K562 (cell line): ENCODE results near the gene PAF1. TPM values are rescaled to one million over a fixed set of nuclear protein-coding genes. Genes with fewer than 3 reads are reported as not detected.

Source experiments
- CHD1 ChIP-seq: fragments of 200-600 bp; sonication (generic); IDR thresholded peaks from one replicate; pipeline ENCODE4 v1.6.1; 2012; ENCODE audit warnings: mild to moderate bottlenecking, moderate library complexity, low read length, inconsistent platforms
- FOS ChIP-seq: IDR thresholded peaks from 3 replicates; pipeline ENCODE4 v1.6.1; 2011; ENCODE audit not compliant: insufficient read length; ENCODE audit errors: extremely low read depth
- FOXJ2 ChIP-seq: fragments of 200-800 bp; sonication (Bioruptor generic); IDR thresholded peaks from 2 replicates; pipeline ENCODE4 v1.6.1; 2016; ENCODE audit warnings: missing genetic modification characterization, missing compliant biosample characterization
- NFE2 ChIP-seq: IDR thresholded peaks from 2 replicates; pipeline ENCODE4 v1.6.1; 2014; ENCODE audit warnings: antibody characterized with exemption, low read depth
- NR4A1 ChIP-seq, 2 experiments: fragments of 250-450 bp in 1 of 2; fragments of 450-650 bp in 1 of 2; sonication (Bioruptor Pico) in 1 of 2; IDR thresholded peaks; 2 replicates each; pipeline versions ENCODE4 v1.4.0 to v1.6.1; 2016 to 2020; ENCODE audit warnings: mild to moderate bottlenecking in 2 of 2, missing compliant biosample characterization in 1 of 2, missing genetic modification characterization in 1 of 2, moderate library complexity in 1 of 2
- TAF7 ChIP-seq: fragments of 450-650 bp; IDR thresholded peaks from 2 replicates; pipeline ENCODE4 v1.6.1; 2016; ENCODE audit warnings: missing genetic modification characterization, missing compliant biosample characterization
- TBP ChIP-seq: optimal IDR thresholded peaks from 2 replicates; pipeline ENCODE3; 2011; ENCODE audit warnings: low read depth, low read length, improper control_type of control experiment
- polyA plus RNA-seq, 8 experiments: library from polyadenylated mRNA; depleted of rRNA in 4 of 8; stranded (reverse) in 5 of 8; unstranded in 3 of 8; fragments of >200 nt; fragmentation: Nextera tagmentation in 2 of 8; fragmentation: Illumina TruSeq in 1 of 8; extraction: Ambion mirVana in 2 of 8; extraction: Trizol in 1 of 8; gene quantifications; 2 replicates each; pipeline versions ENCODE4 v1.2.1 to v1.2.3, GENCODE V29; 2011 to 2014; ENCODE audit warnings: inconsistent platforms in 1 of 8, missing spikeins in 1 of 8
- total RNA-seq, 7 experiments: library from RNA; depleted of rRNA in 6 of 7; stranded (reverse); fragments of >200 nt in 6 of 7; fragmentation: Illumina TruSeq in 2 of 7; extraction: Trizol in 2 of 7; gene quantifications; 2 replicates each; pipeline versions ENCODE4 v1.2.1 to v1.2.3, GENCODE V29; 2011 to 2021; ENCODE audit warnings: low replicate concordance in 1 of 7
- TF ChIP-seq, protein P1 (sequence below): fragments of 450-650 bp; formaldehyde crosslinking; conservative IDR thresholded peaks from 2 replicates; pipeline ENCODE4 v1.4.0; 2022; ENCODE audit warnings: mild to moderate bottlenecking, missing genetic modification characterization
- TF ChIP-seq, protein P2 (sequence below): fragments of 450-650 bp; IDR thresholded peaks from one replicate; pipeline ENCODE4 v1.6.1; 2018; ENCODE audit warnings: mild to moderate bottlenecking, moderate library complexity; ENCODE audit not compliant: partially characterized antibody
- TF ChIP-seq, protein P3 (sequence below): fragments of 450-650 bp; IDR thresholded peaks from 2 replicates; pipeline ENCODE4 v1.6.1; 2014; ENCODE audit warnings: low read depth, mild to moderate bottlenecking, moderate library complexity, borderline replicate concordance
- TF ChIP-seq, protein P4 (sequence below): fragments of 450-650 bp; IDR thresholded peaks from 2 replicates; pipeline ENCODE4 v1.6.1; 2016; ENCODE audit warnings: low read depth
- TF ChIP-seq, protein P5 (sequence below): sonication (generic); formaldehyde crosslinking; IDR thresholded peaks from 2 replicates; pipeline ENCODE4 v1.8.0; 2022; ENCODE audit warnings: missing genetic modification reagents, mild to moderate bottlenecking, moderate library complexity, borderline replicate concordance

The PAF1 gene
- total and polyA plus RNA-seq, 9 of the 15 experiments (the other 6 are each of a cell fraction or from before 2014, with no cell fraction given) = 1.5 to 45.0 (median 33.8) TPM

DNA sequence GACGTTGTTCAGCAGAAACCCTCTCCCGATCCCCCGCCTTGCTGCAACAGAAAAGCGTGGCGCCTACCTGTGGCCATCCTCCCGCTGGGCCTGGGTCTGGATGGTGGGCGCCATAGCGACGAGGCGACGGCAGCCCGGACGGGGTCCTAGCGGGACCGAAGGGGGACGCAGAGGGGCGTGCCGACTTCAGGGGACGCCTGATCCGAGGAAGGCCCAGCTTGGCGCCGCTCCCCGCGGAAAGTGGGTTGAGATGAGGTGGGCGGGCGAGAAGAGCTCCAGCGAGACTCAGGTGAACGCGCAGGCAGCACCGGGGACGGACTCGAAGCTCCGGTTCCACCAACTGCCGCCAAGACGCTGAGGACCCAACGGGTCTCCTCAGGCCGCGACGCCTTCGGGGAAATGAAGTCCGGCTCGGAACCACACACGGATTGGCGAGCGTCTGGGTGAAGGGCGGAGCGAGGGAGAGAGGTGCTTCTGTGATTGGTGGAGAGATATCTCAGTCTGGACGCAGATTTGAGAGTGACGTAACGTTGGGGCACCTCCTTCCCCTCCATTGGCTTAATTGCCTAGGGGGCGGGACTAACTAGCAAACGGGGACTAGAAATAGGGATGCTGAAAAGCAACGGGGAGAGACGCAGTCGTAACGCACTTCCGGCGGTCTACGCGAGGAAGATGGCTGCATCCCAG is at the start of gene PAF1, which contains the start of gene MED29 (continued):
- TF ChIP-seq, protein P1, sequence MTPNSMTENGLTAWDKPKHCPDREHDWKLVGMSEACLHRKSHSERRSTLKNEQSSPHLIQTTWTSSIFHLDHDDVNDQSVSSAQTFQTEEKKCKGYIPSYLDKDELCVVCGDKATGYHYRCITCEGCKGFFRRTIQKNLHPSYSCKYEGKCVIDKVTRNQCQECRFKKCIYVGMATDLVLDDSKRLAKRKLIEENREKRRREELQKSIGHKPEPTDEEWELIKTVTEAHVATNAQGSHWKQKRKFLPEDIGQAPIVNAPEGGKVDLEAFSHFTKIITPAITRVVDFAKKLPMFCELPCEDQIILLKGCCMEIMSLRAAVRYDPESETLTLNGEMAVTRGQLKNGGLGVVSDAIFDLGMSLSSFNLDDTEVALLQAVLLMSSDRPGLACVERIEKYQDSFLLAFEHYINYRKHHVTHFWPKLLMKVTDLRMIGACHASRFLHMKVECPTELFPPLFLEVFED (CRISPR knock-in tag) = 0 out of 2 replicates have a peak, but pooled peaks have one; percentile 11
- TF ChIP-seq, protein P2, sequence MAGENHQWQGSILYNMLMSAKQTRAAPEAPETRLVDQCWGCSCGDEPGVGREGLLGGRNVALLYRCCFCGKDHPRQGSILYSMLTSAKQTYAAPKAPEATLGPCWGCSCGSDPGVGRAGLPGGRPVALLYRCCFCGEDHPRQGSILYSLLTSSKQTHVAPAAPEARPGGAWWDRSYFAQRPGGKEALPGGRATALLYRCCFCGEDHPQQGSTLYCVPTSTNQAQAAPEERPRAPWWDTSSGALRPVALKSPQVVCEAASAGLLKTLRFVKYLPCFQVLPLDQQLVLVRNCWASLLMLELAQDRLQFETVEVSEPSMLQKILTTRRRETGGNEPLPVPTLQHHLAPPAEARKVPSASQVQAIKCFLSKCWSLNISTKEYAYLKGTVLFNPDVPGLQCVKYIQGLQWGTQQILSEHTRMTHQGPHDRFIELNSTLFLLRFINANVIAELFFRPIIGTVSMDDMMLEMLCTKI = no peak
- peak; percentile 98 for TF ChIP-seq TBP
- TF ChIP-seq, protein P3, sequence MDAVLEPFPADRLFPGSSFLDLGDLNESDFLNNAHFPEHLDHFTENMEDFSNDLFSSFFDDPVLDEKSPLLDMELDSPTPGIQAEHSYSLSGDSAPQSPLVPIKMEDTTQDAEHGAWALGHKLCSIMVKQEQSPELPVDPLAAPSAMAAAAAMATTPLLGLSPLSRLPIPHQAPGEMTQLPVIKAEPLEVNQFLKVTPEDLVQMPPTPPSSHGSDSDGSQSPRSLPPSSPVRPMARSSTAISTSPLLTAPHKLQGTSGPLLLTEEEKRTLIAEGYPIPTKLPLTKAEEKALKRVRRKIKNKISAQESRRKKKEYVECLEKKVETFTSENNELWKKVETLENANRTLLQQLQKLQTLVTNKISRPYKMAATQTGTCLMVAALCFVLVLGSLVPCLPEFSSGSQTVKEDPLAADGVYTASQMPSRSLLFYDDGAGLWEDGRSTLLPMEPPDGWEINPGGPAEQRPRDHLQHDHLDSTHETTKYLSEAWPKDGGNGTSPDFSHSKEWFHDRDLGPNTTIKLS = peak; percentile 89
- no peak for TF ChIP-seq FOXJ2 (tag)
- TF ChIP-seq NR4A1 (CRISPR knock-in tag; IDR thresholded peaks at IDR 0.05) = no peak
- TF ChIP-seq NR4A1 (tag; IDR thresholded peaks at IDR 0.05) = 0 out of 2 replicates have a peak, but pooled peaks have one; percentile 59
- TF ChIP-seq, protein P4, sequence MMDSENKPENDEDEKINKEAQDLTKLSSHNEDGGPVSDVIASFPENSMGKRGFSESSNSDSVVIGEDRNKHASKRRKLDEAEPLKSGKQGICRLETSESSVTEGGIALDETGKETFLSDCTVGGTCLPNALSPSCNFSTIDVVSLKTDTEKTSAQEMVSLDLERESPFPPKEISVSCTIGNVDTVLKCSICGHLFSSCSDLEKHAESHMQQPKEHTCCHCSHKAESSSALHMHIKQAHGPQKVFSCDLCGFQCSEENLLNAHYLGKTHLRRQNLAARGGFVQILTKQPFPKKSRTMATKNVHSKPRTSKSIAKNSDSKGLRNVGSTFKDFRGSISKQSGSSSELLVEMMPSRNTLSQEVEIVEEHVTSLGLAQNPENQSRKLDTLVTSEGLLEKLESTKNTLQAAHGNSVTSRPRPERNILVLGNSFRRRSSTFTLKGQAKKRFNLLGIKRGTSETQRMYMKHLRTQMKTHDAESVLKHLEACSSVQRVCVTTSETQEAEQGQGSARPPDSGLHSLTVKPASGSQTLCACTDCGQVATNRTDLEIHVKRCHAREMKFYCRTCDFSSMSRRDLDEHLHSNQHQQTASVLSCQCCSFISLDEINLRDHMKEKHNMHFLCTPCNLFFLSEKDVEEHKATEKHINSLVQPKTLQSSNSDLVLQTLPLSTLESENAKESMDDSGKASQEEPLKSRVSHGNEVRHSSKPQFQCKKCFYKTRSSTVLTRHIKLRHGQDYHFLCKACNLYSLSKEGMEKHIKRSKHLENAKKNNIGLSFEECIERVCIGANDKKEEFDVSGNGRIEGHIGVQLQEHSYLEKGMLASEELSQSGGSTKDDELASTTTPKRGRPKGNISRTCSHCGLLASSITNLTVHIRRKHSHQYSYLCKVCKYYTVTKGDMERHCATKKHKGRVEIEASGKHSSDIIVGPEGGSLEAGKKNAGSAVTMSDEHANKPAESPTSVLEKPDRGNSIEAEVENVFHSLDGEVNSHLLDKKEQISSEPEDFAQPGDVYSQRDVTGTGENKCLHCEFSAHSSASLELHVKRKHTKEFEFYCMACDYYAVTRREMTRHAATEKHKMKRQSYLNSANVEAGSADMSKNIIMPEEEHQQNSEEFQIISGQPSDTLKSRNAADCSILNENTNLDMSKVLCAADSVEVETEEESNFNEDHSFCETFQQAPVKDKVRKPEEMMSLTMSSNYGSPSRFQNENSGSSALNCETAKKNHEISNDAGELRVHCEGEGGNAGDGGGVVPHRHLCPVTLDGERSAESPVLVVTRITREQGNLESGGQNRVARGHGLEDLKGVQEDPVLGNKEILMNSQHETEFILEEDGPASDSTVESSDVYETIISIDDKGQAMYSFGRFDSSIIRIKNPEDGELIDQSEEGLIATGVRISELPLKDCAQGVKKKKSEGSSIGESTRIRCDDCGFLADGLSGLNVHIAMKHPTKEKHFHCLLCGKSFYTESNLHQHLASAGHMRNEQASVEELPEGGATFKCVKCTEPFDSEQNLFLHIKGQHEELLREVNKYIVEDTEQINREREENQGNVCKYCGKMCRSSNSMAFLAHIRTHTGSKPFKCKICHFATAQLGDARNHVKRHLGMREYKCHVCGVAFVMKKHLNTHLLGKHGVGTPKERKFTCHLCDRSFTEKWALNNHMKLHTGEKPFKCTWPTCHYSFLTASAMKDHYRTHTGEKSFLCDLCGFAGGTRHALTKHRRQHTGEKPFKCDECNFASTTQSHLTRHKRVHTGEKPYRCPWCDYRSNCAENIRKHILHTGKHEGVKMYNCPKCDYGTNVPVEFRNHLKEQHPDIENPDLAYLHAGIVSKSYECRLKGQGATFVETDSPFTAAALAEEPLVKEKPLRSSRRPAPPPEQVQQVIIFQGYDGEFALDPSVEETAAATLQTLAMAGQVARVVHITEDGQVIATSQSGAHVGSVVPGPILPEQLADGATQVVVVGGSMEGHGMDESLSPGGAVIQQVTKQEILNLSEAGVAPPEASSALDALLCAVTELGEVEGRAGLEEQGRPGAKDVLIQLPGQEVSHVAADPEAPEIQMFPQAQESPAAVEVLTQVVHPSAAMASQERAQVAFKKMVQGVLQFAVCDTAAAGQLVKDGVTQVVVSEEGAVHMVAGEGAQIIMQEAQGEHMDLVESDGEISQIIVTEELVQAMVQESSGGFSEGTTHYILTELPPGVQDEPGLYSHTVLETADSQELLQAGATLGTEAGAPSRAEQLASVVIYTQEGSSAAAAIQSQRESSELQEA = peak; percentile 86
- TF ChIP-seq TAF7 (tag) = peak; percentile 50
- peak; percentile 95 for TF ChIP-seq FOS
- TF ChIP-seq, protein P5, sequence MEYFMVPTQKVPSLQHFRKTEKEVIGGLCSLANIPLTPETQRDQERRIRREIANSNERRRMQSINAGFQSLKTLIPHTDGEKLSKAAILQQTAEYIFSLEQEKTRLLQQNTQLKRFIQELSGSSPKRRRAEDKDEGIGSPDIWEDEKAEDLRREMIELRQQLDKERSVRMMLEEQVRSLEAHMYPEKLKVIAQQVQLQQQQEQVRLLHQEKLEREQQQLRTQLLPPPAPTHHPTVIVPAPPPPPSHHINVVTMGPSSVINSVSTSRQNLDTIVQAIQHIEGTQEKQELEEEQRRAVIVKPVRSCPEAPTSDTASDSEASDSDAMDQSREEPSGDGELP (CRISPR knock-in tag) = peak; percentile 77
- TF ChIP-seq CHD1 = no peak
- TF ChIP-seq NFE2 = peak; percentile 94
